ENCODE results near the gene CDH13.

CDH13 gene

DNA sequence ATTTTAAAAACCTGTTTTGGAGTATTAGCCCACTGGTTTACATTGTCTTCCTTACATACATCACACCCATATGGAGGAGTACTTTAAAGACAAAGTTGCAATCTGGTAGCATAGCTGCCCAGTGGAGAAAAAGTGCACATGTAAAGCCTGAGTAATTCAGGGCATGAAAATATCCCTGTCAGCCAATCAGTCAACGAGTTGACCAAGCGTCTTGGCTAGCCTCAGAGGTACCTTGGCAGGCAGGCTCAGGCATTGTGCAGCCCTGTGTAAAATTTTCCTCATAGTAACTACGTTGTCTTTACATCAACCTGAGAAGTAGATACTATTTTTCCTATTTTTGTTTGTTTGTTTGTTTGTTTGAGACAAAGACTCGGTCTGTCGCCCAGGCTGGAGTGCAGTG lies 339.0 kb downstream of the CDH13 start:
- CTCF ChIA-PET: no interaction called here
- TF ChIP-seq, protein P1, sequence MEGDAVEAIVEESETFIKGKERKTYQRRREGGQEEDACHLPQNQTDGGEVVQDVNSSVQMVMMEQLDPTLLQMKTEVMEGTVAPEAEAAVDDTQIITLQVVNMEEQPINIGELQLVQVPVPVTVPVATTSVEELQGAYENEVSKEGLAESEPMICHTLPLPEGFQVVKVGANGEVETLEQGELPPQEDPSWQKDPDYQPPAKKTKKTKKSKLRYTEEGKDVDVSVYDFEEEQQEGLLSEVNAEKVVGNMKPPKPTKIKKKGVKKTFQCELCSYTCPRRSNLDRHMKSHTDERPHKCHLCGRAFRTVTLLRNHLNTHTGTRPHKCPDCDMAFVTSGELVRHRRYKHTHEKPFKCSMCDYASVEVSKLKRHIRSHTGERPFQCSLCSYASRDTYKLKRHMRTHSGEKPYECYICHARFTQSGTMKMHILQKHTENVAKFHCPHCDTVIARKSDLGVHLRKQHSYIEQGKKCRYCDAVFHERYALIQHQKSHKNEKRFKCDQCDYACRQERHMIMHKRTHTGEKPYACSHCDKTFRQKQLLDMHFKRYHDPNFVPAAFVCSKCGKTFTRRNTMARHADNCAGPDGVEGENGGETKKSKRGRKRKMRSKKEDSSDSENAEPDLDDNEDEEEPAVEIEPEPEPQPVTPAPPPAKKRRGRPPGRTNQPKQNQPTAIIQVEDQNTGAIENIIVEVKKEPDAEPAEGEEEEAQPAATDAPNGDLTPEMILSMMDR (IDR thresholded peaks at IDR 0.05; ENCODE audit: control extremely low read depth, extremely low read depth, low read depth, missing control alignments): no peak
- POLR2A ChIA-PET: no interaction called here
- DNase-seq (ENCODE audit: extremely low spot score): no peak

DNA sequence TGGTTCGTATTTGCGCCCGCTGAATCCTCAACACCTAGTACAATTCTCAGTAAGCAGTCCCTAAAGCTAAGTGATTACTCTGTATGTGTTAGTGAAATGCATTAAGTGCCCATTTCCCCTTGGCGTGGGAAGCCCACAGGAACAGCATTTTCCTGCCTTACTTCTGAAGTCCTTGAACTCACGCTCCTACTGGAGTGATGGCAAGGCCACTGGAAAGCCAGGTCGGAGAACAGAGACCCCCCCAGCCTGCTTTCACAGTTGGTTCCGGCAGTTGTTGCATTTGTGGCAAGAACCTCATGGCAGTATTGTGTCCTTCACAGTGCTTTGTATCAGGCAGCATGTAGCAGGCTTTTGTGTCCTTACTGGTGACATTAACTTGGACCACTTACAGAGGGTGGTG lies 340.7 kb downstream of the CDH13 start:
- POLR2A ChIA-PET: no interaction called here
- TF ChIP-seq, protein P1 (IDR thresholded peaks at IDR 0.05; ENCODE audit: control extremely low read depth, extremely low read depth, low read depth, missing control alignments): no peak
- no peak for DNase-seq (ENCODE audit: extremely low spot score)
- CTCF ChIA-PET: no interaction called here

DNA sequence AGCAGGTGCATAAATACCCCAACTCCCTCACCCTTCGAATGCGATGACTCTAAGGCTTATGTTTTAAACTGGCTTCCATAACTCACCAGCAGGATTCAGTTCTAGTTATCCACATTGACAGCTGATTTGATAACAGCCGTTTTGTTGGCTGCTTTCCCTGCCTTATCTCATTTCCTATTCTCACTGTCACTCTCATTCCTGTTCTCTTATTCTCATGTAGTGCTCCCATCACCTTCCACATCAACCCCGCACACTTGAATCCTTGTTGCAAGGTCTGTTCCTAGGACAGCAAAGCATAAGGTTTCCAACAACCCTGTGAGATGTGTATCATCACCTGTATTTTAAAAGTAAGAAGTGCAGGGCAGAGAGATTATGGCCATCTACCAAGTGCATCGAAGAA lies 344.4 kb downstream of the CDH13 start:
- TF ChIP-seq, protein P1 (IDR thresholded peaks at IDR 0.05; ENCODE audit: control extremely low read depth, extremely low read depth, low read depth, missing control alignments): no peak
- DNase-seq (ENCODE audit: extremely low spot score): no peak
- CTCF ChIA-PET: no interaction called here
- POLR2A ChIA-PET: no interaction called here

DNA sequence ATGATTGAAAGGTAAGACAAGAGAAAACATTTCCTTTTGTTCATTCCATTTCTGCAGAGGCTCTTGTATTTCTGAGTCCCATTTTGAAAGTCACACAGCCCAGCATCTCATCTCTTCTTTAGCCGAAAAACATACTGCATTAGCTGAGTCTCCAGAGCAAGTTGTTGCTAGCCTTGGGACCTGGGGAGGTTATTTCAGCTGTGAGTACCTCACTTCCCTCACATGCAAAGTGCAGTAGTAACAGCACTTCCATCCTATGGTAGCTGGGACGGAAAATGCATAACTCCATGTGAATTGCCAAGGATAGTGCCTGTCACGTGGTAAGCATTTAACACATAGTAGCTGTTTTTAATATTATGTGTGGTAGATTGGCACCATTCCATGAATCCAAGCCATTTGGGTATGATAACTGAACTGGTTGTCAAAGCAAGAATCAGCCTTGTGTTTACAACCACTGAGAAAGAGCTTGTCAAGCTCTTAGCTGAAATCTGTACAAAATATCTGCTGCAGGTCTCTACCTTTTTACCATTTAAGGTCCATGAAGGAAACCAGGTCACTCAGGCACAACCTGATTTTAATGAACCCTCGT lies 345.7 kb downstream of the CDH13 start:
- no peak for DNase-seq (ENCODE audit: extremely low spot score)
- CTCF ChIA-PET: no interaction called here
- TF ChIP-seq, protein P1 (IDR thresholded peaks at IDR 0.05; ENCODE audit: control extremely low read depth, extremely low read depth, low read depth, missing control alignments): no peak
- POLR2A ChIA-PET: no interaction called here

DNA sequence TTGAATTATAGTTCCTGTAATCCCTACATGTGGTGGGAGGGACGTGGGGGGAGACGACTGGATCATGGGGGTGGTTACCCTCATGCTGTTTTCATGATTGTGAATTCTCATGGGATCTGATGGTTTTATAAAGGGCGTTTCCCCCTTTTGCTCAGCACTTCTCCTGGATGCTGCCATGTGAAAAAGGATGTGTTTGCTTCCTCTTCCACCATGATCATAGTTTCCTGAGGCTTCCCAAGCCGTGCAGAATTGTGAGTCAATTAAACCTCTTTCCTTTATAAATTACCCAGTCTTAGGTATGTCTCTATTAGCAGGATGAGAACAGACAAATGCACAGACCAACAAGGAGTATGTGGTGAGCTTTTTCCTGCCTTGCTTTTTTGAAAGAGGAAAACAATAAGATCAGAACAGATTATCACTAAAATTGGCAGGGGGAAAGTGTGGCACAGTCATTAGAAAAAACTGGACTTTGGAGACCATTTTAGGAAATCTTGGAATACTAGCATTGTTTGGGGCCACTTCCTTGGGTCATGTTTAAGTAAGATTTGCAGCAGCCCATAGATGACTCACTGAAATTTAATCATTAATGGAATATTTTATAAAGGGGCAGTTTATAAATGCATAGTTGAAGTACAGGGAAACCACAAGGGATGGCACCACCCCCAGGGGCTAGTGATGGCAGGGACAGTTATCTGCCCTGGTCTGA lies 352.8 kb downstream of the CDH13 start:
- TF ChIP-seq, protein P1 (IDR thresholded peaks at IDR 0.05; ENCODE audit: control extremely low read depth, extremely low read depth, low read depth, missing control alignments): no peak
- DNase-seq (ENCODE audit: extremely low spot score): no peak
- ChIA-PET CTCF (no interaction called here), POLR2A (no interaction called here)

DNA sequence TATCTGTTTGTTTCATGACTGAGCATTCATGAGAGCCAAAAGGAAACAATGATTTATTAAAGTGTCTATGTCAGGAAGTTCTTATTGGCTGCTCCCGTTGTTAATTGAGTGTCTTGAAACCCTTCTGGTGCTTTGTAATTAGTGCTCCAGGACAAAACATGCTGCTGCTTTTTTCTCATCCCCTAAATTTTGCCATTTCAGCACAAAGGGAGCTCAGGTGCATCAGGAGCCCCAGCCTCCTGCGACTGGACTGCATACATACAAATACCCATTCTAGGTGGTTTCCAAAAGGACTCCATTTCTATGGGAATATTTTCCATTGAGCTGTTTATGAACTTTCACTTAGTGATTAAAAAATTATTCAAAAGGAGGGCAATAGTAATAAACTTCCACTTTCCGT lies 354.0 kb downstream of the CDH13 start:
- TF ChIP-seq, protein P1 (IDR thresholded peaks at IDR 0.05; ENCODE audit: control extremely low read depth, extremely low read depth, low read depth, missing control alignments): no peak
- no peak for DNase-seq (ENCODE audit: extremely low spot score)
- ChIA-PET POLR2A (interaction anchor here (0.6 kb wide), 1 partner anchor 13 kb away, joined by 3 read pairs; no protein-coding TSS in a partner anchor), CTCF (no interaction called here)

Data from GM10248 (cell line).